C4-2B (cell line): Measurements from ENCODE around the gene RAB27A.

Experiments
- CTCF ChIP-seq: fragments of 450-650 bp; conservative IDR thresholded peaks from 2 replicates; pipeline ENCODE4 v1.5.1; 2017; ENCODE audit warnings: mild to moderate bottlenecking
- ZFX ChIP-seq: fragments of 450-650 bp; IDR thresholded peaks from 2 replicates; pipeline ENCODE4 v1.6.1; 2017

GRCh38 chr15:55289746-55290527, at the start of gene RAB27A:
- TF ChIP-seq CTCF (no peak), ZFX (no peak)
